GM21825 (cell line): ENCODE measurements around the gene CYP11A1.

Experiments
- ATAC-seq: cut with Tn5 transposase; IDR thresholded peaks from one replicate; pipeline ENCODE4 v1.9.1; 2021; ENCODE audit warnings: mild to moderate bottlenecking, moderate library complexity; ENCODE audit not compliant: unreplicated experiment

CYP11A1 gene

DNA sequence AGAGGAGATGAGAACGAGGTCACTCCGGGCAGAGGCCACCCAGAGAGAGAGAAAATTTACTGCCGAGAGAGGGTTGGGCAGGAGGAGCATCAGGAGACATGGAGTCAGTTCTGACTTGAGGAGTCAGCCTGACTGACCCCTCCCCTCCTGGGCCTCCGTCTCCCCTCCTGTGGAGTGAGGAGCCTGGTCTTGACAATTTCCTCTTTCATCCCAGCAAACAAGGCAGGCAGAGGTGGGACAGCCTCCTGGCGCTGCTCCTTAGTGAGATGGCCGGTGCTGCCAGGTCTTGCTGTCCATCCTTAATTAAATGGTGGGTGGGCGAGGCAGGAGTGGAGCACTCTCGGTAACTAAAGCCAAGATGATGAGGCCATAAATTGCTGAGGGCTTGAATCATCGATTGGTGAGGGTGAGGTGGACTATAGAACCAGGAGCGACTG is 60.6 kb downstream of the CYP11A1 start:
- ATAC-seq: no peak

- no peak for ATAC-seq
Measured at GRCh38 chr15:74305687-74306086, 61.8 kb downstream of the CYP11A1 start.

DNA sequence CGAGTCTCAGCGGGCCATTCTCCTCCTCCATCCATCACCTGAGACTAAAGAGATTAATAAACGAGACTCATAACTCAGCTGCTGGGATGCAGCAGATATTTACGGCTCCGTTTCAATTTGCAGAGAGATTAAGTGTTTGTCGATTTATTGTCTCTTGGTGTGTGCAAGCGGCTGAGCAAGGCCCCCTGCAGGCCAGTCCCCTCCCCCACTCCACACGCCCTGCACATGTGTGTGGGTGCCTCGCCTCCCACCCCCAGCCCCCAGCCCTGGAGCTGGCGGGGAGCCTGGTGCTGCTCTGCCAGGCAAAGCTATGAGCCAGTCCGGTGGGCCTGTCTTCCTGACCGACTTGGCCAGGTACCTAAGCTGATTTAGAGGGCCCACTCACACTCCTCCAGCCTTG is 63.0 kb downstream of the CYP11A1 start:
- ATAC-seq: no peak

GRCh38 chr15:74303741-74304309 is 63.6 kb downstream of the CYP11A1 start:
- ATAC-seq: no peak

DNA sequence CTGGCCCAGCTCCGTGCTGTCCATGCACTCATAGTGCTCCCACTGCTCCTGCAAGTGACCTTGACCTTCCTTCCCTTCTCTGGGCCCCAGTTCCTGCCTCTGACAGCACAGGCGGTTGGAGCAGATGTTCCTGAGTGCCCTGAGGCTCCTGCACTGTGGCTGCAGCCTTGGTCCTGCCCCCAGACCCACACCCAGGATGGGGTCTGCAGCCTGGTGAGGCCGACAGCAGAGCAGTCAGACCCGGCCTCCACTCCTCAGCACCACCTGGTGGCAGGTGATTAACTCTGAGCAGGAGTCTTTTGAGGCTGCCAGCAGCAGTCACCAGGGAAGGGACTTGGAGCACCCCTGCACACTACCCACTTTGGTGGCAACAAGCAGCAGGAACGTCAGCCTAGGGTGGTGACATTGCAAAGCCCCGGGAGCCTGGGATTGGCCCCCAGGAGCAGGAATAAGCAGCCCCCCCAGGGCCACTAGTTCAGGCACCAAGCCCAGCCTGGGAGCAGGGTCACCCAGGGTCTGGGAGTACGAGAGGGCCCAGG is 64.6 kb downstream of the CYP11A1 start:
- no peak for ATAC-seq

DNA sequence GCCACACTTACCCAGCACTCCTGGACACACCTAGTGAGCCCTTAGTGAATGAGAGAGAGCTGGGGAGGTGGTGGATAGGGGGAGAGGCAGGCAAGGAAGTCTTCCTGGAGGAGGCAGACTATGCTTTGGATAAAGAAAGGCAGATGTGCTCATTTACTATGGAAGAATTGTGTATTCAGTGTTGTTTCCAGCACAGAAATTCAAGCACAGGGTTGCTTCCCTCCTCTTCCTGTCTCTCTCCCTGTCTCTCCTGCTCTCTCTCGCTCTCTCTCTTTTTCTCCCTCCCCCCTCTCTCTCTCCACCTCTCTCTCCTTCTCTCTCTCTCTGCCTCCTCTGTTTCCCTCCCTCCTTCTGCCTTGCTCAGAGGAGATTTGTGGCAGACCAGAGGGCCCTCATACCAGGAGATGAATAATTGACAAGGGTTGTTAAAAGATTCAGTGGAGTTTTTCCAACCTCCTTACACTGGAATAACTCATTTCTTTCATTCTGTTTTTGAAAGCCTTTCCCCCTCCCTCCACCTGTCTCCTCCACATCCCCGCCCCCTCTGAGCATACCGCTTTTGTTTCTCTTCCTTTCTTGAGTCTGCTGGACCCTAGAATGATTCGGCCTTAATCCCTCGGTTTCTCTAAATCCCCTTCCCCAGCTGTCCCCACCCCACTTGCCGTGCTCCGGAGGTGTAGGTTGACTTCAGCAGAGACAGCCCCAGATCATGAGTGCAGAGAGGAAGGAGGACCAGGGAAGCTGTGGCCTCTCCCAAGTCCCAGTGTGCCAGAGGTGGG is 65.7 kb downstream of the CYP11A1 start:
- ATAC-seq: no peak

GRCh38 chr15:74300057-74300795 is 67.2 kb downstream of the CYP11A1 start:
- no peak for ATAC-seq

DNA sequence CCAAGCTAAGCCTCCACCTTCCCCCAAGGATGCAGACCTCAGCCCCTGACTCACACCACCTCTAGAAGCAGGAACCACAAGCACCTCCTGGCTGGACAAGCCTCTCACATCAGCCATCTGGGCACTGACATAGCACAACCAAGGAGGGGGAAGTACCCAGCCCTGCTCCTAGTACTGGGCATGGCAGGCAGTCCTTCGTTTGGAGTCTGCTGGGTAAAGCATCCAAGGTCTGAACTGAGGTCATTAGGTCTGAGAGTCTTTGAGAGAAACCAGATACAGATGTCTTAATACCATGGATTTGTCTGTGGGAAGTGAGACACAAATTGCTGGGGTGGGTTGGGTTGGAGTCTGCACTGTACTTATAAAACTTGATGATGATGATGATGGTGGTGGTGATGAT is 69.6 kb downstream of the CYP11A1 start:
- ATAC-seq: no peak

DNA sequence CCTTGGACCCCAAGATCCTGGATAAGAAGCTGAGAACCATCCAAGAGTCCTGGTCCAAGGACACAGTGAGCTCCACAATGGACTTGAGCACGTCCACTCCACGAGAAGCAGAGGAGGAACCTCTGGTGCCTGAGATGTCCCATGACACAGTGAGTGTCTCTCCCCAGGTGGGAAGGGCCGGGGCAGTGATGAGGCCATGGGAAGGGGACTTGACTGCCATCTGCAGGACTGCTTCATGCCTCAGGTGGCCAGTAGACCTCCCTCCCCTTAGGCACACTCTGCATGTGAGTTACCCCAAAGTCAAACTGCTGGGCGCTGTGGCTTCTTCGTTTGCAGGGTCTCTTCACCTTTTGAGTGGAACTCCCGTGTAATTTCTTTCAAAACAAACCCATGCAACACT is 71.6 kb downstream of the CYP11A1 start:
- no peak for ATAC-seq

DNA sequence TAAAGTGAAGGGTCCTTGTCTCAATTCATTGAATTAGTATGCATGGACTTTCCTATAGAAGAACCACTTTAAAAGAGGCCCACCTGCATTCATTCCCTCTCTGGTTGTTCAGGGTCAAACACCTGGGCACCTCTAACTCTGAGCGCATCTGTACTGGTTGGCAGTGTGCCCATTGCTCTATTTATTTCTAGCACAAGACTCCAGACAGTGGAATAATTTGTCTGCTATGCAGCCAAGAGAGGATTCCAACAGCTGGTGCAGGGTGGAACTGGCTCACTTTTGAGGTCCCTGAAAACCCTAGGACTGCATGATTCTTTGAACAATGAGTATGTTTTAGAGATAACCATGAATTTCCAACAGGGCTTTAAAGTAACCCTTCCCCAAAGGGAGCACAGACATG is 73.4 kb downstream of the CYP11A1 start:
- no peak for ATAC-seq

DNA sequence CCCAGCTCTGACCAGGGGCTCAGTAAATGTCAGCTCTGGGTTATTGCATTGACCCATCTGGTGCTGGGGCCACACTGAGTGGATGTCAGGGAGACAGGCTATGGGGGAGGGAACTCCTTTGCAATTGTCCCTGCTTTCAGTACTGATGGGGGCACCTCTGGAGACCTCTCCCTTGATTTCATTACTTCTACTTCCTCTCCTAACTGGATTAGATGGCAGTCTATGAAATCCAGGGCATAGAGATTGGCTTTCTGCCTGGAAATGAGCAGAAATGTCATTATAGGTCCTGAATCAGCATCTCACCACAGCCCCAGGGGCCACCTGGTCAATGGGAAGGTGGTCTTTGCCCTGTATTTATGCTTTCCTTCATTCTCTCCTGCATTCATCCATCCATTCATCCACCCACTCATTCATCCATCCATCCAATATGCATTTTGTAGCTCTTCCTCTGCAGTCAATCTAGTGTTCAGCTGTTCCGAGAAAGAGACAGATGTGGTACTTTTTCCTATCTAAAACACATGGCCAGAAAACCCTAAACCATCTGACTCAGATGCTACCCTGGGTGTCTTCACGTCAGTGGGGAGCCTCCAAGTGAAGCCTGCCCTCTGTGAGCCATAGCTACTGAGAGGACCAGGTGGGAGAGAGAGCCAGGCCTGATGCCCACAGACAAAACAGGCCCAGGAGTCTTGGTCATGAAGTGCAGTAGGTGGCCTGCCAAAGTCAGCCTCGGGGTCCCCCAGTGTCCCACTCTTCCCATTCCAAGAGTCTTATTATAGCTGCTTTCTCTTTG is 74.2 kb downstream of the CYP11A1 start:
- ATAC-seq: no peak

DNA sequence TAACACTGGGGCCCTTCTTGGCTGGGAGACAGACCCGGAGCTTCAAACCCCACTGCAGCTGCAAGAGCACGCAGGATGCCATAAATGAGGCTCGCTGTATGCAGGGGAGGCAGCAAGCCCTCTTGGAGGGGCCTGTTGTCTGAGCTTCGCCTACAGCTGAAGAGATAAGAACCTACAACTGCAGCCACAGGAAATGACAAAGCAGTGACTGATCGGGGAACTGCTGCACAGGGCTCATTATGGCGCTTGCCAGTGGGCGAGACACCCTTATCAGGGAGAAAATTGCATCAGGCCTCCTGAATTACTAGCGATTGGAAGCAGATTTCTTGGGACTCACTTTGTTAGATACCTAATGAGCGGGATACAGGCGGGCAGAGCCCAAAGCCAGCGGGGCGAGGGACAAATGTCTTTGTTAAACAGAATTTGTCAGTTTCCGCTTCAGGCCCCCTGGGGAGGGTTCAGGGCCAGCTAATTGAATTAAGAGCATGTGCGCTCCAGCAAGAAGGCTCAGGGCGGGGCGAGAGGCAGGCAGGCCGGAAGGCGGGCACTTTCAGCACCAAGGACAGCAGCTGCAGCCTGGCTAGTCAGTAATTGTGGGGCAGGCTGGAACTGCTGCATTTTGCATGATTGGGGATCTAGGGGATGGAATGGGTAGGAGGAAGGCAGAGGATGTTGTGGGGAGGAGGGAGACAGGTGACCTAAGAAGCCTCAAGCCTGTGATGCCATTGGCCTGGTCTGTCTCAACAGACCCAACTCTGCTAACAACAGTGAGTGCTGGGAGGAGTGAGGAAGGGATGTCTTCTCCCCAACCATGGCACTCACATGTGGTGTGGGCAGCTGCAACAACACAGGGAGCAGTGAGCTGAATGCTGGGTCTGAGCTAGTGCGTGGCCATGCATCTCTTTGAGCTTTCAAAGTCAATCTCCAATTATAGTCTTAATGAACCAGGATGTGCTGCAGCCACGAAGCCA is 76.1 kb downstream of the CYP11A1 start:
- no peak for ATAC-seq

DNA sequence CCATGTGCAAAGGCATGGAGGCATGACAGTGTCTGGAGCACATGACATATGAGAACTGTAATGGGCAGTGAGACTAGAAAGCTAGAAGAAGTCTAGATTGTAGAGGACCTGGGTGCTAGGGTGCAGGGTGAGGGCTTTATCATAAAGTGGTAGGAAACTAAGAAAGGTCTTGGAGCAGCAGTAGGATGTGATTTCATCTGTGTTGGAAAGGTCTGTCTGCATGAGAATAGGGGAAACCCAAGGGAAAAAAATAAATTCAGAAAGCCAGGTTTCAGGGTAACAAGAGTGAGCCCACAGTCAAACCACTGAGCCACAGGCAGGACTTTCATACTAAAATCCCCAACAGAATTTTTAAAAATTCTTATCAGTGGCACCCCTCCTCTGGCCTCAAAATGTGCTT is 76.8 kb downstream of the CYP11A1 start:
- ATAC-seq: no peak

GRCh38 chr15:74289671-74290070 is 77.8 kb downstream of the CYP11A1 start:
- ATAC-seq: no peak
